GM23338 (cell line): ENCODE measurements around the gene SCG3. TPM values are rescaled to one million over a fixed set of nuclear protein-coding genes. Genes with fewer than 3 reads are reported as not detected.

Experiments
- ATAC-seq: fragments of 200-7000 bp; cut with Tn5 transposase; 3 replicates; pipeline ENCODE4 v1.9.1; 2020
- DNase-seq: peaks from one replicate; pipeline ENCODE4 v3.0.0-alpha.2; 2015; ENCODE audit warnings: low spot score
- H2AFZ ChIP-seq: fragments of 200-600 bp; sonication (generic); 2 replicates; pipeline ENCODE4 v1.8.0; 2016; ENCODE audit warnings: antibody characterized with exemption, mild to moderate bottlenecking, moderate library complexity
- H3F3A ChIP-seq: fragments of 200-600 bp; sonication (generic); replicated peaks from 2 replicates; pipeline ENCODE4 v1.8.0; 2017; ENCODE audit warnings: antibody characterized with exemption, mixed run types, low read depth
- H3K27ac ChIP-seq: fragments of 200-600 bp; sonication (generic); 2 replicates; pipeline ENCODE4 v1.6.1; 2016; ENCODE audit warnings: low read depth
- H3K27me3 ChIP-seq: fragments of 200-600 bp; sonication (generic); 2 replicates; pipeline ENCODE4 v1.8.0; 2016; ENCODE audit warnings: mild to moderate bottlenecking, mixed run types, moderate library complexity; ENCODE audit not compliant: insufficient read depth
- H3K36me3 ChIP-seq: fragments of 200-600 bp; sonication (generic); 2 replicates; pipeline ENCODE4 v1.8.0; 2016; ENCODE audit warnings: mild to moderate bottlenecking; ENCODE audit not compliant: insufficient read depth
- H3K4me1 ChIP-seq: fragments of 200-600 bp; sonication (generic); 2 replicates; pipeline ENCODE4 v1.8.0; 2016; ENCODE audit warnings: mild to moderate bottlenecking, moderate library complexity; ENCODE audit not compliant: insufficient read depth
- H3K4me2 ChIP-seq: fragments of 200-600 bp; sonication (generic); 2 replicates; pipeline ENCODE4 v1.7.1; 2017; ENCODE audit warnings: mixed run types
- H3K4me3 ChIP-seq: fragments of 200-600 bp; sonication (generic); 2 replicates; pipeline ENCODE4 v1.6.1; 2016; ENCODE audit warnings: mixed run types
- H3K79me2 ChIP-seq: fragments of 200-600 bp; sonication (generic); replicated peaks from 2 replicates; pipeline ENCODE4 v1.8.0; 2017; ENCODE audit warnings: mild to moderate bottlenecking; ENCODE audit not compliant: insufficient read depth
- H3K9me2 ChIP-seq: fragments of 200-600 bp; sonication (generic); 2 replicates; pipeline ENCODE4 v1.8.0; 2017; ENCODE audit not compliant: insufficient read depth
- H4K20me1 ChIP-seq: fragments of 200-600 bp; sonication (generic); replicated peaks from 2 replicates; pipeline ENCODE4 v1.8.0; 2017; ENCODE audit warnings: mild to moderate bottlenecking; ENCODE audit not compliant: insufficient read depth
- H3K27ac Mint-ChIP-seq: 2 replicates; pipeline ENCODE4 v1.8.0; 2020; ENCODE audit warnings: inconsistent platforms, mild to moderate bottlenecking, moderate library complexity, mixed read lengths
- H3K27me3 Mint-ChIP-seq: 3 replicates; pipeline ENCODE4 v1.8.0; 2022; ENCODE audit warnings: low read depth, mild to moderate bottlenecking, moderate library complexity, mixed read lengths, inconsistent platforms; ENCODE audit not compliant: insufficient read depth, poor library complexity
- H3K36me3 Mint-ChIP-seq: 3 replicates; pipeline ENCODE4 v1.8.0; 2021; ENCODE audit warnings: low read depth, mild to moderate bottlenecking, inconsistent platforms, moderate library complexity, mixed read lengths
- H3K4me1 Mint-ChIP-seq: 3 replicates; pipeline ENCODE4 v1.8.0; 2020; ENCODE audit warnings: mild to moderate bottlenecking, inconsistent platforms, mixed read lengths
- H3K4me3 Mint-ChIP-seq: 3 replicates; pipeline ENCODE4 v1.8.0; 2021; ENCODE audit warnings: moderate library complexity, mild to moderate bottlenecking, inconsistent platforms, mixed read lengths
- H3K9me3 Mint-ChIP-seq: 3 replicates; pipeline ENCODE4 v1.8.0; 2020; ENCODE audit warnings: moderate library complexity, mild to moderate bottlenecking, inconsistent platforms, mixed read lengths
- CREB1 ChIP-seq: fragments of 250-450 bp; sonication (Bioruptor Pico); IDR thresholded peaks from 2 replicates; pipeline ENCODE4 v1.5.0; 2020; ENCODE audit warnings: low read depth, mild to moderate bottlenecking, moderate library complexity
- CTCF ChIP-seq, 2 experiments: fragments of 200-600 bp in 1 of 2; sonication (generic) in 1 of 2; conservative IDR thresholded peaks; 2 replicates each; pipeline versions ENCODE4 v1.5.1 to v1.6.1; 2016 to 2017; ENCODE audit warnings: antibody characterized with exemption in 2 of 2, low read depth in 2 of 2, mild to moderate bottlenecking in 2 of 2, moderate library complexity in 1 of 2
- ETS1 ChIP-seq: IDR thresholded peaks from 2 replicates; pipeline ENCODE4 v1.6.1; 2016; ENCODE audit warnings: antibody characterized with exemption
- EZH2 ChIP-seq: fragments of 200-600 bp; sonication (generic); IDR thresholded peaks from one replicate; pipeline ENCODE4 v1.8.0; 2017; ENCODE audit warnings: antibody characterized with exemption, mild to moderate bottlenecking, low read depth; ENCODE audit not compliant: unreplicated experiment
- EZH2phosphoT487 ChIP-seq: fragments of 200-600 bp; sonication (generic); IDR thresholded peaks from one replicate; pipeline ENCODE4 v1.8.1; 2018; ENCODE audit warnings: antibody characterized with exemption; ENCODE audit not compliant: unreplicated experiment
- JUNB ChIP-seq: IDR thresholded peaks from one replicate; pipeline ENCODE4 v1.6.1; 2016; ENCODE audit warnings: antibody characterized with exemption; ENCODE audit not compliant: unreplicated experiment
- NANOG ChIP-seq: IDR thresholded peaks from 2 replicates; pipeline ENCODE4 v1.6.1; 2016; ENCODE audit warnings: antibody characterized with exemption, borderline replicate concordance
- POLR2AphosphoS5 ChIP-seq: IDR thresholded peaks from 2 replicates; pipeline ENCODE4 v1.6.1; 2016; ENCODE audit warnings: antibody characterized with exemption, low read depth
- REST ChIP-seq: IDR thresholded peaks from one replicate; pipeline ENCODE4 v1.6.1; 2018; ENCODE audit warnings: antibody characterized with exemption; ENCODE audit not compliant: unreplicated experiment
- STAT1 ChIP-seq: IDR thresholded peaks from one replicate; pipeline ENCODE4 v1.6.1; 2016; ENCODE audit warnings: antibody characterized with exemption; ENCODE audit not compliant: unreplicated experiment
- ZNF114 ChIP-seq: fragments of 250-450 bp; sonication (Bioruptor Pico); IDR thresholded peaks from 2 replicates; pipeline ENCODE4 v1.5.0; 2020; ENCODE audit warnings: mild to moderate bottlenecking, moderate library complexity
- ZNF331 ChIP-seq: fragments of 250-450 bp; sonication (Bioruptor Pico); IDR thresholded peaks from 2 replicates; pipeline ENCODE4 v1.5.0; 2020; ENCODE audit warnings: low read depth, mild to moderate bottlenecking, moderate library complexity
- ZNF462 ChIP-seq: fragments of 250-450 bp; sonication (Bioruptor Pico); IDR thresholded peaks from 2 replicates; pipeline ENCODE4 v1.5.0; 2020; ENCODE audit warnings: mild to moderate bottlenecking, moderate library complexity
- polyA plus RNA-seq: library from polyadenylated mRNA; unstranded; fragments of >200 nt; fragmentation: Nextera tagmentation; extraction: Ambion mirVana; gene quantifications from 2 replicates; pipeline ENCODE4 v1.2.1, GENCODE V29; 2016
- total RNA-seq: library from RNA; depleted of rRNA; stranded (reverse); fragments of >200 nt; shearing (Covaris generic); gene quantifications from 2 replicates; pipeline ENCODE4 v1.2.3, GENCODE V29; 2014

The SCG3 gene
- total and polyA plus RNA-seq, 2 experiments from 2014 or later = 44.2 to 99.5 TPM

GRCh38 chr15:51687565-51687964 is 6.3 kb downstream of the SCG3 start:
- Mint-ChIP-seq H3K4me1 (peaks cover 6% of the 10 kb centered on the region; the same call in 2 of the 3 replicates), H3K27me3 (no peaks in the 10 kb centered on the region), H3K36me3 (peaks cover 34% of the 10 kb centered on the region), H3K9me3 (no peaks in the 10 kb centered on the region), H3K4me3 (no peak overlapping the region), H3K27ac (no peak overlapping the region)
- no peak overlapping the region for H2AFZ ChIP-seq
- no peak for TF ChIP-seq REST
- TF ChIP-seq ETS1 = no peak
- TF ChIP-seq ZNF114 (CRISPR knock-in tag) = no peak
- no peak for TF ChIP-seq ZNF462 (CRISPR knock-in tag)
- no peak for TF ChIP-seq ZNF331 (CRISPR knock-in tag)
- no peak for TF ChIP-seq CTCF (conservative IDR thresholded peaks at IDR 0.05; ENCODE audit: low read depth in 2 of 2)
- no peak for TF ChIP-seq JUNB
- no peak for TF ChIP-seq NANOG
- TF ChIP-seq EZH2phosphoT487 = no peak
- no peak for TF ChIP-seq POLR2AphosphoS5
- no peak for TF ChIP-seq STAT1
- no peak for TF ChIP-seq CREB1 (CRISPR knock-in tag)
- no peak for TF ChIP-seq EZH2
- H3K27ac ChIP-seq = no peak overlapping the region
- DNase-seq (no peak), ATAC-seq (no peak)
- no peaks in the 10 kb centered on the region for H3K36me3 ChIP-seq
- H3K27me3 ChIP-seq = no peaks in the 10 kb centered on the region
- peaks cover under 1% of the 10 kb centered on the region; the same call in 1 of the 2 replicates for H3K79me2 ChIP-seq
- H3K4me1 ChIP-seq = peaks cover 2% of the 10 kb centered on the region
- H3F3A ChIP-seq = no peaks in the 10 kb centered on the region
- H4K20me1 ChIP-seq = no peaks in the 10 kb centered on the region
- no peak overlapping the region for H3K4me2 ChIP-seq
- H3K9me2 ChIP-seq = no peaks in the 10 kb centered on the region
- H3K4me3 ChIP-seq = no peak overlapping the region
